ENCODE data around the gene FRMD4A.
A peak's percentile ranks its signal among the peaks of the same experiment; 100 is the strongest.

The FRMD4A gene

GRCh38 chr10:13660551-13660920 lies 670.2 kb downstream of the FRMD4A start:
- H3K9me2 ChIP-seq (replicated peaks; ENCODE audit: insufficient read depth, low read length), result no peaks in the 10 kb centered on the region
- no peaks in the 10 kb centered on the region for H3K27me3 ChIP-seq (ENCODE audit: low read length)
- H3K4me3 ChIP-seq (ENCODE audit: insufficient read depth, low read length, poor library complexity, severe bottlenecking), result no peak overlapping the region
- H3K36me3 ChIP-seq (ENCODE audit: low read length), result no peaks in the 10 kb centered on the region
- no peaks in the 10 kb centered on the region for H4K20me1 ChIP-seq (ENCODE audit: low read depth, low read length)
- no peak overlapping the region for H2AFZ ChIP-seq (ENCODE audit: low read depth, low read length, severe bottlenecking)
- no peaks in the 10 kb centered on the region for H3K79me2 ChIP-seq (ENCODE audit: insufficient read depth, low read length)
- TF ChIP-seq EZH2phosphoT487 (conservative IDR thresholded peaks at IDR 0.05; ENCODE audit: low read length), result no peak
- no peak for TF ChIP-seq CTCF (IDR thresholded peaks at IDR 0.05; ENCODE audit: insufficient read depth, low read length, poor library complexity, severe bottlenecking)
- no peak overlapping the region for H3K9ac ChIP-seq (ENCODE audit: low read length)
- H3F3A ChIP-seq (ENCODE audit: insufficient read depth), result no peaks in the 10 kb centered on the region
- no peaks in the 10 kb centered on the region for H3K9me3 ChIP-seq (ENCODE audit: insufficient read depth, low read length)
- H3K4me2 ChIP-seq (ENCODE audit: low read depth, low read length, poor library complexity, severe bottlenecking), result no peak overlapping the region
- H3K27ac ChIP-seq (ENCODE audit: low read depth, low read length), result no peak overlapping the region

DNA sequence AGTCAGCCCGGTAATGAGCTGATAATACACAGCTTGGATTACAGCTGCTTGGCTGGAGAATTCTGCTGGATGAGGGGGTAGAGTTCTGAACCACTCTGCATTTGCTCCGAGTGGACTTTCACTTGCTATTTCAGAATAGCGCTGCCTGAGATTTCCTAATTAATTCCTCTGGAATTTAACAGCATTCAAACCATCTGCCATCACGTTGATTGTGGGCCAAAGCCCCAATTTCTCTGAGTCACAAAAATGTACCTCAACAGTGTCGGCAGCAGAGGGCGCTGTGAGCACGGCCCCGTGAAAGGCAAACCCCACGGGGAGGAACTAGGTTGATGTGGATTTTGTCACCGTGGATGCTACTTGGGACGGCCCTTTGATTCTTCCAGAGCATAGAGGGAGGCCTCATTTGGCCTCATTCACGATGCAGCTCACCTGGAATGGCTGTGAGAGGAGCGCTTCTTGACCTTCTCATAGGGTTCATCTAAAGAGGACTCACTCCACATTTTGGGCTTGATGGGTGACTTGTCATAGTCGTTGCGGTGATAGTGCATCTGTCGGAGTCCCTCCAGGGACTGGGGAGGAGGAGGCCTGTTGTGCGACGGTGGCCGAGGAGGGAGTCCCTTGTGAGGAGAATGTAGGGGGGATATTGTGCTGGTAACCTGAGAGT lies 670.7 kb downstream of the FRMD4A start:
- Histone ChIP-seq H3K9ac (ENCODE audit: low read length) (no peak overlapping the region), H3K4me3 (ENCODE audit: insufficient read depth, low read length, poor library complexity, severe bottlenecking) (no peak overlapping the region), H2AFZ (ENCODE audit: low read depth, low read length, severe bottlenecking) (no peak overlapping the region), H4K20me1 (ENCODE audit: low read depth, low read length) (no peaks in the 10 kb centered on the region), H3F3A (ENCODE audit: insufficient read depth) (no peaks in the 10 kb centered on the region), H3K4me2 (ENCODE audit: low read depth, low read length, poor library complexity, severe bottlenecking) (no peak overlapping the region), H3K9me3 (ENCODE audit: insufficient read depth, low read length) (no peaks in the 10 kb centered on the region), H3K27ac (ENCODE audit: low read depth, low read length) (no peak overlapping the region), H3K27me3 (ENCODE audit: low read length) (no peaks in the 10 kb centered on the region), H3K36me3 (ENCODE audit: low read length) (no peaks in the 10 kb centered on the region), H3K9me2 (replicated peaks; ENCODE audit: insufficient read depth, low read length) (no peaks in the 10 kb centered on the region), H3K79me2 (ENCODE audit: insufficient read depth, low read length) (no peaks in the 10 kb centered on the region)
- TF ChIP-seq EZH2phosphoT487 (conservative IDR thresholded peaks at IDR 0.05; ENCODE audit: low read length) (no peak), CTCF (IDR thresholded peaks at IDR 0.05; ENCODE audit: insufficient read depth, low read length, poor library complexity, severe bottlenecking) (peak; percentile 91)

DNA sequence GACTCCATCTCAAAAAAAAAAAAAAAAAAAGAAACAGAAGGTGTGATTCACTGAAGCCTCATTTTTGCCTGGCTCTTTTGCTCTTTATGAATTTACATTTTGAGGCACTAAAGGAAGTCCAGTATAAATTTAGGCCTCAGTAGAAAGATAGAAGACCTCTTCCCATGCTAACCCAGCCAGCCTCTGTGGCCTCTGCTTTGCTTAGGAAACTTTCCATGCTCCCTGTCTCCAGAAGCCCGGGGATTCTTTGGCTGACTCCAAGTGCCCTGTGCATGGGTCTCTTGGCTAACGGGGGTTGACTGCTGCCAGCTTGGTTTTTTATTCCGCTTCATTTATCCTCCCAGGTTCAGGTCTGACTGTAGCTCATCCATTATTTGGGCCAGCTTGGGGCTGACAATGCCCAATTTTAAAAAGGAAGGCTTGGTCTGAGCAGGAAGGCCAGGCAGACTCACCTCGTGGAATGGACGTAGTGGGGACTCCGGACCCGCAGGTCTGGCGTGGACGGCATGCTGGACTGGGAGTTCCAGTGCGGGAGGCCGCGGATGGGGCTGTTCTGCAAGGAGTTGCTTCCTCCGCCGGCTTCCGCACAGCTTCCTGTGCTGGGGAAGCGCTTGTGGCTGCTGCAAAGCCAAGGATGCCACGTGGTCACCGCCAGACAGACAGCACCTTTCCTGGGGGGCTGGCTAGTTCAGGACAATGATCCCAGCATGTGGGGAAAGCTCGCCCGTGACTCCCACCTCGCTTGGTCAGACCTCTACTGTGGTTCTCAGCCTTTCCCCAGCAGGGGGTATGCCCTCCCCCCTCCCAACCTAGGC lies 671.6 kb downstream of the FRMD4A start:
- Histone ChIP-seq H3K4me3 (ENCODE audit: insufficient read depth, low read length, poor library complexity, severe bottlenecking) (no peak overlapping the region), H2AFZ (ENCODE audit: low read depth, low read length, severe bottlenecking) (no peak overlapping the region), H3K27ac (ENCODE audit: low read depth, low read length) (no peak overlapping the region), H3F3A (ENCODE audit: insufficient read depth) (no peaks in the 10 kb centered on the region), H3K9ac (ENCODE audit: low read length) (no peak overlapping the region), H3K36me3 (ENCODE audit: low read length) (no peaks in the 10 kb centered on the region), H3K4me2 (ENCODE audit: low read depth, low read length, poor library complexity, severe bottlenecking) (no peak overlapping the region), H4K20me1 (ENCODE audit: low read depth, low read length) (no peaks in the 10 kb centered on the region), H3K9me2 (replicated peaks; ENCODE audit: insufficient read depth, low read length) (no peaks in the 10 kb centered on the region), H3K79me2 (ENCODE audit: insufficient read depth, low read length) (no peaks in the 10 kb centered on the region), H3K9me3 (ENCODE audit: insufficient read depth, low read length) (no peaks in the 10 kb centered on the region), H3K27me3 (ENCODE audit: low read length) (no peaks in the 10 kb centered on the region)
- no peak for TF ChIP-seq EZH2phosphoT487 (conservative IDR thresholded peaks at IDR 0.05; ENCODE audit: low read length)
- no peak for TF ChIP-seq CTCF (IDR thresholded peaks at IDR 0.05; ENCODE audit: insufficient read depth, low read length, poor library complexity, severe bottlenecking)

All from SU-DHL-6 (cell line).